ENCODE data around the gene RNF115.

The RNF115 gene

GRCh38 chr1:145695821-145696629 lies 127.9 kb downstream of the RNF115 start:
- no peaks in the 10 kb centered on the region for H3F3A ChIP-seq (ENCODE audit: control insufficient read depth, insufficient read depth)
- no peaks in the 10 kb centered on the region for H3K9me3 ChIP-seq (ENCODE audit: control insufficient read depth, insufficient read depth, low read length)
- no peak overlapping the region for H3K4me2 ChIP-seq (ENCODE audit: low read length)
- H4K20me1 ChIP-seq (ENCODE audit: control insufficient read depth, insufficient read depth, low read depth, low read length), result no peaks in the 10 kb centered on the region
- no peak overlapping the region for H3K27ac ChIP-seq (ENCODE audit: low read depth, low read length)
- H3K27me3 ChIP-seq (ENCODE audit: control insufficient read depth, low read length), result no peaks in the 10 kb centered on the region
- no peaks in the 10 kb centered on the region for H3K4me1 ChIP-seq (ENCODE audit: control insufficient read depth, low read length)
- no peaks in the 10 kb centered on the region for H3K79me2 ChIP-seq (ENCODE audit: control insufficient read depth, low read length)
- no peaks in the 10 kb centered on the region for H3K36me3 ChIP-seq (ENCODE audit: control insufficient read depth, low read length)
- no peaks in the 10 kb centered on the region for H3K9me2 ChIP-seq (replicated peaks; ENCODE audit: control insufficient read depth, low read length)
- TF ChIP-seq CTCF (IDR thresholded peaks at IDR 0.05; ENCODE audit: low read depth, low read length, poor library complexity, severe bottlenecking) (no peak), EZH2phosphoT487 (IDR thresholded peaks at IDR 0.05; ENCODE audit: borderline replicate concordance, low read length) (no peak)
- no peak overlapping the region for H3K4me3 ChIP-seq (ENCODE audit: low read length)

- Histone ChIP-seq H3K4me2 (ENCODE audit: low read length) (no peak overlapping the region), H3K27ac (ENCODE audit: low read depth, low read length) (no peak overlapping the region), H3K9me3 (ENCODE audit: control insufficient read depth, insufficient read depth, low read length) (no peaks in the 10 kb centered on the region), H4K20me1 (ENCODE audit: control insufficient read depth, insufficient read depth, low read depth, low read length) (no peaks in the 10 kb centered on the region), H3F3A (ENCODE audit: control insufficient read depth, insufficient read depth) (no peaks in the 10 kb centered on the region), H3K9me2 (replicated peaks; ENCODE audit: control insufficient read depth, low read length) (no peaks in the 10 kb centered on the region), H3K36me3 (ENCODE audit: control insufficient read depth, low read length) (no peaks in the 10 kb centered on the region), H3K79me2 (ENCODE audit: control insufficient read depth, low read length) (no peaks in the 10 kb centered on the region), H3K27me3 (ENCODE audit: control insufficient read depth, low read length) (no peaks in the 10 kb centered on the region), H3K4me3 (ENCODE audit: low read length) (no peak overlapping the region), H3K4me1 (ENCODE audit: control insufficient read depth, low read length) (no peaks in the 10 kb centered on the region)
- TF ChIP-seq CTCF (IDR thresholded peaks at IDR 0.05; ENCODE audit: low read depth, low read length, poor library complexity, severe bottlenecking) (no peak), EZH2phosphoT487 (IDR thresholded peaks at IDR 0.05; ENCODE audit: borderline replicate concordance, low read length) (no peak)
Measured at GRCh38 chr1:145692785-145693443, 131.0 kb downstream of the RNF115 start.

- H3K36me3 ChIP-seq (ENCODE audit: control insufficient read depth, low read length), result no peaks in the 10 kb centered on the region
- H3K4me2 ChIP-seq (ENCODE audit: low read length), result no peak overlapping the region
Measured at GRCh38 chr1:145690587-145691558, 133.0 kb downstream of the RNF115 start.

More at GRCh38 chr1:145690587-145691558, 133.0 kb downstream of the RNF115 start:
- Histone ChIP-seq H3K9me3 (ENCODE audit: control insufficient read depth, insufficient read depth, low read length) (no peaks in the 10 kb centered on the region), H3K27me3 (ENCODE audit: control insufficient read depth, low read length) (no peaks in the 10 kb centered on the region), H3K4me1 (ENCODE audit: control insufficient read depth, low read length) (no peaks in the 10 kb centered on the region), H3K79me2 (ENCODE audit: control insufficient read depth, low read length) (no peaks in the 10 kb centered on the region), H3F3A (ENCODE audit: control insufficient read depth, insufficient read depth) (no peaks in the 10 kb centered on the region), H3K4me3 (ENCODE audit: low read length) (no peak overlapping the region), H3K9me2 (replicated peaks; ENCODE audit: control insufficient read depth, low read length) (no peaks in the 10 kb centered on the region), H4K20me1 (ENCODE audit: control insufficient read depth, insufficient read depth, low read depth, low read length) (no peaks in the 10 kb centered on the region), H3K27ac (ENCODE audit: low read depth, low read length) (no peak overlapping the region)
- no peak for TF ChIP-seq EZH2phosphoT487 (IDR thresholded peaks at IDR 0.05; ENCODE audit: borderline replicate concordance, low read length)
- no peak for TF ChIP-seq CTCF (IDR thresholded peaks at IDR 0.05; ENCODE audit: low read depth, low read length, poor library complexity, severe bottlenecking)

Data from DOHH2 (cell line).